Calu3 (cell line): Measurements from ENCODE around the gene SHC4. TPM values are rescaled to one million over a fixed set of nuclear protein-coding genes. Genes with fewer than 3 reads are reported as not detected.

Experiments used
- BruUV-seq: library from RNA; stranded (reverse); fragments of 400-500 nt; replicated peaks from 2 replicates; lab custom pipeline; 2021; lab: Mats Ljungman, UMichigan
- CTCF ChIA-PET: fragments of 300-600 bp; sonication (Branson Sonifier 250); formaldehyde crosslinking; loops from one replicate; lab custom pipeline; 2022; ENCODE audit warnings: antibody characterized with exemption; lab: Charles Lee
- DNase-seq: peaks from one replicate; pipeline ENCODE4 v3.0.0; 2022
- H3K27ac Mint-ChIP-seq: one replicate; pipeline ENCODE4 v1.8.0; 2022; ENCODE audit warnings: mixed read lengths; ENCODE audit not compliant: unreplicated experiment
- H3K27me3 Mint-ChIP-seq: one replicate; pipeline ENCODE4 v1.8.0; 2022; ENCODE audit warnings: mixed read lengths; ENCODE audit not compliant: unreplicated experiment
- H3K36me3 Mint-ChIP-seq: one replicate; pipeline ENCODE4 v1.8.0; 2022; ENCODE audit warnings: mild to moderate bottlenecking, moderate library complexity, mixed read lengths; ENCODE audit not compliant: insufficient read depth, unreplicated experiment
- H3K4me1 Mint-ChIP-seq: one replicate; pipeline ENCODE4 v1.8.0; 2022; ENCODE audit warnings: mild to moderate bottlenecking, low read depth, mixed read lengths; ENCODE audit not compliant: unreplicated experiment
- H3K4me3 Mint-ChIP-seq: one replicate; pipeline ENCODE4 v1.8.0; 2022; ENCODE audit warnings: mild to moderate bottlenecking, low read depth, moderate library complexity, mixed read lengths; ENCODE audit not compliant: unreplicated experiment
- H3K9me3 Mint-ChIP-seq: one replicate; pipeline ENCODE4 v1.8.0; 2022; ENCODE audit warnings: low read depth, mixed read lengths; ENCODE audit not compliant: unreplicated experiment
- intact Hi-C: fragments of 100-400 bp; cut with micrococcal nuclease; formaldehyde crosslinking; loops from one replicate; pipeline ENCODE4 v1.10.0; 2022; ENCODE audit not compliant: unreplicated experiment
- total RNA-seq: library from RNA; stranded (reverse); gene quantifications from 2 replicates; pipeline ENCODE4 v1.2.3, GENCODE V29; 2022
- TF ChIP-seq, protein P1 (sequence below): fragments of 200-600 bp; IDR thresholded peaks from one replicate; pipeline ENCODE4 v1.8.0; 2022; ENCODE audit warnings: antibody characterized with exemption; ENCODE audit not compliant: unreplicated experiment

The SHC4 gene
- total RNA-seq, 1 experiment from 2014 or later, result 1.2 TPM

DNA sequence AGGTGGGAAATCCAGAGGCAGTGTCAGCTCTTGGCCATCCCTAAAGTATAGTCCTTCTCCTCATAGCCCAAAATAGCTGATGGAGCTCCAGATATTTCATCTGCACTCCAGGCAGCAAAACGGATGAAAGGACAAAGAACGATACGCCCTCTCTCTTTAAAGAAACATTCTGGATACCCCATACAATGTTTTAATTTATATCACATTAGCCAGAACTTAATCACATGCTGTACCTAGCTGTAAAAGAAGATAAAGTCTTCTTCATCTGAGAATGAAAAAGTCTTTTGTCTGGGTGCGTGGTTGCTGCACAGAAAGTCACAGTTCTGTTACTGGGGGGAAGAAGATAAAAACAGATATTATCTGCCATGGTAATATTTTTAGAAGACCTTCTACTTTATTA lies 4.3 kb upstream of the SHC4 start:
- H3K9me3 Mint-ChIP-seq, result no peaks in the 10 kb centered on the region
- no peak for DNase-seq
- TF ChIP-seq, protein P1, sequence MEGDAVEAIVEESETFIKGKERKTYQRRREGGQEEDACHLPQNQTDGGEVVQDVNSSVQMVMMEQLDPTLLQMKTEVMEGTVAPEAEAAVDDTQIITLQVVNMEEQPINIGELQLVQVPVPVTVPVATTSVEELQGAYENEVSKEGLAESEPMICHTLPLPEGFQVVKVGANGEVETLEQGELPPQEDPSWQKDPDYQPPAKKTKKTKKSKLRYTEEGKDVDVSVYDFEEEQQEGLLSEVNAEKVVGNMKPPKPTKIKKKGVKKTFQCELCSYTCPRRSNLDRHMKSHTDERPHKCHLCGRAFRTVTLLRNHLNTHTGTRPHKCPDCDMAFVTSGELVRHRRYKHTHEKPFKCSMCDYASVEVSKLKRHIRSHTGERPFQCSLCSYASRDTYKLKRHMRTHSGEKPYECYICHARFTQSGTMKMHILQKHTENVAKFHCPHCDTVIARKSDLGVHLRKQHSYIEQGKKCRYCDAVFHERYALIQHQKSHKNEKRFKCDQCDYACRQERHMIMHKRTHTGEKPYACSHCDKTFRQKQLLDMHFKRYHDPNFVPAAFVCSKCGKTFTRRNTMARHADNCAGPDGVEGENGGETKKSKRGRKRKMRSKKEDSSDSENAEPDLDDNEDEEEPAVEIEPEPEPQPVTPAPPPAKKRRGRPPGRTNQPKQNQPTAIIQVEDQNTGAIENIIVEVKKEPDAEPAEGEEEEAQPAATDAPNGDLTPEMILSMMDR, result no peak
- peaks cover 11% of the 10 kb centered on the region for H3K36me3 Mint-ChIP-seq
- H3K4me3 Mint-ChIP-seq, result no peak overlapping the region
- intact Hi-C loops, result loop anchor here (10.0 kb wide), 1 partner anchor 613 kb away; no protein-coding TSS in a partner anchor
- H3K4me1 Mint-ChIP-seq, result peaks cover 33% of the 10 kb centered on the region
- no peak overlapping the region for H3K27ac Mint-ChIP-seq
- no peaks in the 10 kb centered on the region for H3K27me3 Mint-ChIP-seq
- BruUV-seq, result no TSS peak
- CTCF ChIA-PET, result no interaction called here

DNA sequence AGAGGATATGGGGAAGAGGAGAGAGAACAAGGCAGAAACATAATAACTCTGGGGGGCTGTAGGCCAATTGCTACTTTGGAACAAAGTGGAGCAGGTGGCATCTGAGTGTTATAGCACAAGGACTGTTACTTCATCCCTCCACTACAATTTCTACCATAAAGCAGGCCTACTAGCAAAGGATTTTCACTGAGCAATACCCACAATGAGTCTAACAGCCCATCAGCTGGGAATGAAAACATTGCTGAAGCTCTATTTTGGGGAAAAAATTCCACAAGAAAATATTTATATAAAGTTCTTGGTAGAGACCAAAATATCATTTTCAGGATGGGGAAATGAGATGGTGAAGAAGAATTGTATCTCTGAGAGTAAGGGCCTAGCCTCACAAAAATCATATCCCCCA lies 3.6 kb upstream of the SHC4 start:
- no TSS peak for BruUV-seq
- Mint-ChIP-seq H3K36me3 (peaks cover 13% of the 10 kb centered on the region), H3K4me3 (no peak overlapping the region), H3K9me3 (no peaks in the 10 kb centered on the region), H3K27me3 (no peaks in the 10 kb centered on the region), H3K4me1 (peaks cover 33% of the 10 kb centered on the region), H3K27ac (no peak overlapping the region)
- intact Hi-C loops, result loop anchor here (10.0 kb wide), 1 partner anchor 613 kb away; no protein-coding TSS in a partner anchor
- CTCF ChIA-PET, result interaction anchor here (2.0 kb wide), 1 partner anchor 8 kb away, joined by 15 read pairs; no protein-coding TSS in a partner anchor
- DNase-seq, result no peak
- TF ChIP-seq, protein P1, result no peak

DNA sequence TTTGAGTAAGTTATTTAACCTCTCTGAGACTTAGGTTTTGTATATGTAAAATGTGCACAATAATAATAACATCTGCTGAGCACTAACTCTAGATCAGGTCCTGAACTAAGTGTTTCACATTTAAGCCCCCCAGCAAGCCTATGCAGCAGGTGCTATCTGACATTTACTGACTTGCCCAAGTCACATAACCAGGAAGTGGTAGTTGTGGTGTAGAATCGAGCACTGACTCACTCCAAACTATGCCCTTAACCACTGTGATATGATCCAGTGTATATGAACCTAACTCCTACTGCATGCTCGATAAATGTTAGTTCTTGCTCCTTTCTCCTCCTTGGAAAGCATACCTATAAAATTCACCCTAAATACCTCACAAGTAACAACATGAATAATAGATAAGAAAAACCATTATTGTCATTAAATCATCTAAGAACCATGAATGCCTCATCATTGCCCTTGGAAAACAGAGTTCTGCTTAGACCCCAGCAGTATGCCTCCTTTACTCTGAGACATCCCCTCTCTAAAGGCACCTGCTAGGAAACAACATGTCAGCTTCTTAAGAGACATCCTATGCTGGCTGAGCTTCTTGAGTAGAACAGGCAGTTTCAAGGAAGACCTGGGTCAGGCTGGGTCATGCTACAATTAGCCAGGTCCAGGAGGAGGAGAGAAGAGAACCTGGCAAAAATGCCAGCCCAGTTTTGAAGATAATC lies 3.0 kb upstream of the SHC4 start:
- no peak overlapping the region for H3K27ac Mint-ChIP-seq
- intact Hi-C loops, result loop anchor here (1.0 to 10.0 kb wide), 2 partner anchors 105 to 612 kb away; no protein-coding TSS in a partner anchor
- no TSS peak for BruUV-seq
- H3K4me3 Mint-ChIP-seq, result no peak overlapping the region
- H3K27me3 Mint-ChIP-seq, result no peaks in the 10 kb centered on the region
- CTCF ChIA-PET, result interaction anchor here (1.4 to 2.1 kb wide), 3 partner anchors 9 to 104 kb away, joined by 8 to 29 read pairs (median 15); partner anchors contain the start of gene EID1
- no peaks in the 10 kb centered on the region for H3K9me3 Mint-ChIP-seq
- H3K36me3 Mint-ChIP-seq, result peaks cover 13% of the 10 kb centered on the region
- TF ChIP-seq, protein P1, result no peak
- DNase-seq, result peak; percentile 11
- peaks cover 33% of the 10 kb centered on the region for H3K4me1 Mint-ChIP-seq

DNA sequence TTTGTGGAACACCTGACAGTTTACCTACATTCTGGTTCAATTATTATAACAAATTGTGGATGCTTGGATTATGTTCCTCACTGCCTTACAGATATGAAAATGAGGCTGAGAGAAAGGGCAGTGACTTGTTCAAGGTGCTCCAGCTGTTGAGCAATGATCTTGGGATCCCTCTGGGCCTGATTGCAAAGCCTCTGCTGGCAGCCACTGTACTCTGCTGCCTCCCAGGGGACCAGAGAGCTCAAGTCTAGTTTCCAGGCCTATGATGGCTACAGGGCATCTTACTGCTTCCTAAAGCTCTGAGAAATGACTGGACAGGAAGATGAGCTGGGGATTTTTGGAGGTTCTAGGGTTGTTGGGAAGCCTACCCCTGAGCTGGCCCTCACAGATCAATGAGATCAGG lies 2.3 kb upstream of the SHC4 start:
- H3K27ac Mint-ChIP-seq, result no peak overlapping the region
- peaks cover 33% of the 10 kb centered on the region for H3K4me1 Mint-ChIP-seq
- CTCF ChIA-PET, result interaction anchor here (1.4 to 2.1 kb wide), 3 partner anchors 10 to 104 kb away, joined by 8 to 29 read pairs (median 15); partner anchors contain the start of gene EID1
- H3K27me3 Mint-ChIP-seq, result no peaks in the 10 kb centered on the region
- H3K9me3 Mint-ChIP-seq, result no peaks in the 10 kb centered on the region
- TF ChIP-seq, protein P1, result peak; percentile 22
- H3K36me3 Mint-ChIP-seq, result peaks cover 13% of the 10 kb centered on the region
- H3K4me3 Mint-ChIP-seq, result no peak overlapping the region
- no TSS peak for BruUV-seq
- intact Hi-C loops, result loop anchor here (1.0 to 10.0 kb wide), 2 partner anchors 105 to 611 kb away; no protein-coding TSS in a partner anchor
- peak; percentile 58 for DNase-seq
